H1 (cell line): ENCODE measurements around the gene KIAA1671. TPM values are rescaled to one million over a fixed set of nuclear protein-coding genes. Genes with fewer than 3 reads are reported as not detected.

Experiments used
- CTCF ChIA-PET: fragments of 300-600 bp; sonication (Branson Sonifier 250); formaldehyde crosslinking; loops from one replicate; lab custom pipeline; 2021; ENCODE audit not compliant: partially characterized antibody; lab: Charles Lee
- POLR2A ChIA-PET: fragments of 300-600 bp; sonication (Branson Sonifier 250); formaldehyde crosslinking; loops from one replicate; lab custom pipeline; 2021; ENCODE audit warnings: inconsistent platforms; ENCODE audit not compliant: partially characterized antibody; lab: Charles Lee
- DNase-seq, 2 experiments: peaks; one replicate each; pipeline versions ENCODE4 v3.0.0 to v3.0.0-alpha.2; 2010 to 2022; ENCODE audit warnings: low spot score in 2 of 2, low read depth in 1 of 2, mixed read lengths in 1 of 2
- FAIRE-seq: peaks from 2 replicates; lab custom pipeline; 2011; peaks lifted over from hg19 to GRCh38; lab: Jason Lieb, UNC
- H2AFZ ChIP-seq: 2 replicates; pipeline ENCODE4 v1.8.1; 2012; ENCODE audit warnings: low read length, inconsistent platforms
- H2AK5ac ChIP-seq: 2 replicates; pipeline ENCODE4 v1.6.1; 2013; ENCODE audit warnings: low read depth, low read length
- H2BK120ac ChIP-seq: replicated peaks from 2 replicates; pipeline ENCODE3; 2013; ENCODE audit warnings: low read depth, low read length, inconsistent platforms
- H2BK12ac ChIP-seq: 2 replicates; pipeline ENCODE4 v1.6.1; 2013; ENCODE audit warnings: low read depth, low read length
- H2BK15ac ChIP-seq: 2 replicates; pipeline ENCODE4 v1.6.1; 2013; ENCODE audit warnings: low read length
- H2BK20ac ChIP-seq: 2 replicates; pipeline ENCODE4 v1.6.1; 2013; ENCODE audit warnings: low read length
- H2BK5ac ChIP-seq: 2 replicates; pipeline ENCODE4 v1.6.1; 2013; ENCODE audit warnings: low read depth, low read length
- H3K14ac ChIP-seq: 2 replicates; pipeline ENCODE4 v1.6.1; 2013; ENCODE audit warnings: inconsistent platforms; ENCODE audit not compliant: insufficient read length
- H3K18ac ChIP-seq: 2 replicates; pipeline ENCODE4 v1.6.1; 2013; ENCODE audit warnings: low read length; ENCODE audit errors: extremely low read depth
- H3K23ac ChIP-seq: 2 replicates; pipeline ENCODE4 v1.6.1; 2013; ENCODE audit warnings: inconsistent platforms; ENCODE audit not compliant: insufficient read length
- H3K23me2 ChIP-seq: 2 replicates; pipeline ENCODE4 v1.6.1; 2013; ENCODE audit warnings: low read depth, low read length
- H3K27ac ChIP-seq: 2 replicates; pipeline ENCODE4 v1.6.1; 2011; ENCODE audit warnings: low read depth, low read length, inconsistent platforms
- H3K27me3 ChIP-seq, 4 experiments: replicated peaks in 1 of 4; 1 replicate in 1 of 4; 2 replicates in 3 of 4; pipeline versions ENCODE4 v1.6.1 to v1.8.1; 2011 to 2013; ENCODE audit warnings: low read length in 3 of 4, mild to moderate bottlenecking in 3 of 4, inconsistent platforms in 2 of 4, mixed read lengths in 2 of 4, moderate library complexity in 1 of 4; ENCODE audit not compliant: control insufficient read depth in 3 of 4, insufficient read depth in 3 of 4; ENCODE audit errors: extremely low read depth in 1 of 4
- H3K36me3 ChIP-seq, 4 experiments: 2 replicates each; pipeline versions ENCODE4 v1.6.1 to v1.8.1; 2011 to 2013; ENCODE audit warnings: mild to moderate bottlenecking in 4 of 4, low read length in 3 of 4, moderate library complexity in 2 of 4, control low read depth in 1 of 4, inconsistent platforms in 1 of 4; ENCODE audit not compliant: insufficient read depth in 4 of 4, control insufficient read depth in 2 of 4
- H3K4ac ChIP-seq: replicated peaks from 2 replicates; pipeline ENCODE3; 2013; ENCODE audit warnings: low read length, low read depth, mixed read lengths, inconsistent platforms; ENCODE audit not compliant: insufficient read length
- H3K4me1 ChIP-seq, 4 experiments: replicated peaks in 1 of 4; 1 replicate in 1 of 4; 2 replicates in 3 of 4; pipeline versions ENCODE4 v1.6.1 to v1.8.1; 2011 to 2013; ENCODE audit warnings: low read length in 3 of 4, inconsistent platforms in 2 of 4, mixed read lengths in 1 of 4; ENCODE audit not compliant: insufficient read depth in 4 of 4, control insufficient read depth in 3 of 4
- H3K4me2 ChIP-seq, 2 experiments: 2 replicates each; pipeline versions ENCODE4 v1.6.1 to v1.8.1; 2011 to 2013; ENCODE audit warnings: low read depth in 2 of 2, low read length in 2 of 2, control low read depth in 1 of 2, inconsistent platforms in 1 of 2, mild to moderate bottlenecking in 1 of 2; ENCODE audit not compliant: insufficient read depth in 1 of 2
- H3K4me3 ChIP-seq, 4 experiments: fragments of 200-600, 300-600 bp in 1 of 4; sonication (generic), shearing (Covaris generic), sonication (Bioruptor Twin) in 1 of 4; 2 replicates each; pipeline versions ENCODE4 v1.5.1 to v1.8.1; 2011 to 2016; ENCODE audit warnings: low read length in 4 of 4, low read depth in 3 of 4, control low read depth in 2 of 4, inconsistent platforms in 2 of 4, mild to moderate bottlenecking in 2 of 4, mixed read lengths in 1 of 4, moderate library complexity in 1 of 4; ENCODE audit not compliant: insufficient read depth in 2 of 4; ENCODE audit errors: extremely low read depth in 1 of 4
- H3K56ac ChIP-seq: replicated peaks from 2 replicates; pipeline ENCODE3; 2013; ENCODE audit warnings: low read depth, mild to moderate bottlenecking, mixed read lengths, low read length, inconsistent platforms; ENCODE audit not compliant: insufficient read length
- H3K79me1 ChIP-seq: 2 replicates; pipeline ENCODE4 v1.6.1; 2013; ENCODE audit warnings: low read depth, low read length, control low read depth
- H3K79me2 ChIP-seq, 2 experiments: 2 replicates each; pipeline versions ENCODE4 v1.6.1 to v1.8.1; 2012 to 2013; ENCODE audit warnings: low read length in 2 of 2, mild to moderate bottlenecking in 2 of 2, inconsistent platforms in 1 of 2; ENCODE audit not compliant: insufficient read depth in 2 of 2, control insufficient read depth in 1 of 2
- H3K9ac ChIP-seq, 4 experiments: replicated peaks in 1 of 4; 1 replicate in 1 of 4; 2 replicates in 3 of 4; pipeline versions ENCODE4 v1.6.1 to v1.8.1; 2011 to 2013; ENCODE audit warnings: low read depth in 3 of 4, low read length in 3 of 4, control low read depth in 2 of 4, mild to moderate bottlenecking in 2 of 4, moderate library complexity in 2 of 4, inconsistent platforms in 1 of 4; ENCODE audit errors: extremely low read depth in 1 of 4
- H3K9me3 ChIP-seq, 2 experiments: 2 replicates each; pipeline versions ENCODE4 v1.6.1 to v1.8.1; 2012 to 2013; ENCODE audit warnings: mild to moderate bottlenecking in 2 of 2, moderate library complexity in 2 of 2, control low read depth in 1 of 2, inconsistent platforms in 1 of 2, low read depth in 1 of 2, low read length in 1 of 2, mixed read lengths in 1 of 2; ENCODE audit not compliant: insufficient read depth in 2 of 2
- H4K20me1 ChIP-seq, 2 experiments: replicated peaks in 1 of 2; 2 replicates each; pipeline versions ENCODE3 to v1.8.1; 2011 to 2013; ENCODE audit warnings: inconsistent platforms in 2 of 2, low read length in 2 of 2, mild to moderate bottlenecking in 1 of 2; ENCODE audit not compliant: insufficient read depth in 2 of 2, control insufficient read depth in 1 of 2
- H4K5ac ChIP-seq: 2 replicates; pipeline ENCODE4 v1.6.1; 2013; ENCODE audit warnings: low read length, low read depth, mixed read lengths, inconsistent platforms; ENCODE audit not compliant: insufficient read length
- H4K8ac ChIP-seq: 2 replicates; pipeline ENCODE4 v1.8.0; 2013; ENCODE audit warnings: mild to moderate bottlenecking, moderate library complexity, low read length, inconsistent platforms; ENCODE audit not compliant: insufficient read depth; ENCODE audit errors: extremely low read depth
- H4K91ac ChIP-seq: replicated peaks from 2 replicates; pipeline ENCODE3; 2013; ENCODE audit warnings: low read length, mixed read lengths, inconsistent platforms; ENCODE audit not compliant: insufficient read length
- BCL11A ChIP-seq, 2 experiments: IDR thresholded peaks; one replicate each; pipeline ENCODE4 v1.6.1; 2011; ENCODE audit warnings: low read depth in 2 of 2, low read length in 2 of 2, mild to moderate bottlenecking in 2 of 2
- CHD2 ChIP-seq: IDR thresholded peaks from 2 replicates; pipeline ENCODE4 v1.6.1; 2012; ENCODE audit warnings: low read length, improper control_type of control experiment
- GABPA ChIP-seq: IDR thresholded peaks from 2 replicates; pipeline ENCODE4 v1.6.1; 2011; ENCODE audit warnings: mild to moderate bottlenecking, low read length, moderate library complexity, borderline replicate concordance; ENCODE audit not compliant: insufficient read depth
- PHF8 ChIP-seq: fragments of 200-600 bp; sonication (generic); conservative IDR thresholded peaks from 2 replicates; pipeline ENCODE4 v1.7.1; 2012; ENCODE audit warnings: low read depth, mild to moderate bottlenecking, inconsistent platforms, low read length, moderate library complexity
- RXRA ChIP-seq: IDR thresholded peaks from 2 replicates; pipeline ENCODE4 v1.6.1; 2011; ENCODE audit warnings: low read depth, mild to moderate bottlenecking, low read length, moderate library complexity; ENCODE audit not compliant: insufficient read depth
- SIN3A ChIP-seq, 2 experiments: IDR thresholded peaks in 1 of 2; conservative IDR thresholded peaks in 1 of 2; 2 replicates each; pipeline ENCODE4 v1.6.1; 2011 to 2012; ENCODE audit warnings: low read length in 2 of 2, improper control_type of control experiment in 1 of 2, low read depth in 1 of 2, mild to moderate bottlenecking in 1 of 2
- WGBS, 2 experiments: shearing (Covaris generic) in 1 of 2; methylation state at CpG; one replicate each; pipeline versions ENCODE4 v1.1.6 to v1.1.7; 2013 to 2015; ENCODE audit warnings: low lambda C conversion rate in 2 of 2, mixed read lengths in 2 of 2, inconsistent platforms in 1 of 2, low coverage in 1 of 2, missing lambda C conversion rate in 1 of 2; ENCODE audit not compliant: insufficient replicate concordance in 2 of 2, insufficient coverage in 1 of 2, insufficient read length in 1 of 2; ENCODE audit errors: extremely low coverage in 1 of 2, missing lambda C conversion rate in 1 of 2; 5-methylcytosine and 5-hydroxymethylcytosine counted together
- polyA plus RNA-seq, 7 experiments: library from polyadenylated mRNA; depleted of rRNA in 3 of 7; stranded (reverse) in 5 of 7; unstranded in 2 of 7; fragments of >200 nt in 5 of 7; fragments of 200-250 nt in 2 of 7; gene quantifications; 1 replicate in 5 of 7; 2 replicates in 1 of 7; 4 replicates in 1 of 7; pipeline versions ENCODE4 v1.2.1 to v1.2.3, GENCODE V29; 2011 to 2013; ENCODE audit warnings: missing spikeins in 2 of 7, mixed read lengths in 2 of 7
- total RNA-seq: library from RNA; stranded (reverse); fragmentation: NEBNext Ultra II Directional; extraction: Animal tissue kit (Norgen Biotek cat#: 25700); gene quantifications from 2 replicates; pipeline ENCODE4 v1.2.1, GENCODE V29; 2021

Gene KIAA1671
- total and polyA plus RNA-seq, 2 of the 8 experiments (the other 6 are each of a cell fraction or from before 2014, with no cell fraction given) = 6.4 to 23.9 TPM

DNA sequence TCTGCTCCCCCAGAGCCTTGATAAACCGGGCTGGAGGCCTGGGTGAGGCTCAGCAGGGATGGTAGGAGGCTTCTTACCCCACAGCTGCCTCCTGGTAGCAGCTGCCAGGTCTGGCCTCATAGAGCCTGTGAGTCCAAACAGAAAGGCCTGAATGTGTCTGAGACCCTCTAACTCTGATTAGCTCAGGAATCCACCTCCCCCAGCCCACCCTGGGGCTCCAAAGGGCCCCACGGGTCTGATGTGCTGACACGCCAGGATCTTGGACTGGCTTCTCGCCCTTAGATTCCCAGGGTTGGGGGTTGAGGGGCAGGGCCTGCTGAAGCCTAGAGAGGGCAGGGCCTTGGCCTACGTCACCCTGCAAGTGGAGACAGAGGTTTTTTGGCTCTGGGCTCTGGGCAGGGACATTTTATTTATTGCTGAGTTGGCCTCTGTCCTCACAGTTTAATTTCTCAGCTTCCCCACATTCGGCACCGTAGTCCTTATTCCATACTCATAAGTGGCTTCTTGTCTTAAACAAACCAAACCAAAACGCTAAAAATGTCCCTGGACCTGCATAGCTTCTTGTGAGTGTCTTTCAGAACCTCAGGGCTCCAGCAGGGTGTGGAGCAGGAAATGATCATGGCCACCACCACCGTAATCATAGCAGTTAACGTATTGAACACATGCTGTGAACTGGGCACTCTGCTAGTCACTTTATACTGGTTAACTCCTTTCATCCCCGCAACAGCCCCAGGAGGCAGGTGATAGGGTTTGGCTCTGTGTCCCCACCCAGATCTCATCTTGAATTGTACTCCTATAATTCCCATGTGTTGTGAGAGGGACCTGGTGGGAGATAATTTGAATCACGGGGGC is 25.1 kb downstream of the KIAA1671 start:
- H2AK5ac ChIP-seq = no peak overlapping the region
- no peak overlapping the region for H4K8ac ChIP-seq
- H2BK20ac ChIP-seq = no peak overlapping the region
- ChIA-PET POLR2A (interaction anchor here (1.1 kb wide), 1 partner anchor 25 kb away, joined by 3 read pairs; the partner anchor contains the start of gene KIAA1671), CTCF (interaction anchor here (1.4 kb wide), 1 partner anchor 128 kb away, joined by 3 read pairs; no protein-coding TSS in a partner anchor)
- H3K36me3 ChIP-seq = no peaks in the 10 kb centered on the region
- no peak overlapping the region for H3K27ac ChIP-seq
- DNase-seq = peak in 1 of 2 experiments; percentile 57
- no peak overlapping the region for H2BK120ac ChIP-seq
- no peak overlapping the region for H4K91ac ChIP-seq
- H3K79me2 ChIP-seq = peaks cover 0 to 14% of the 10 kb centered on the region in 2 experiments; a peak in 2 of 4 replicates
- WGBS, 2 experiments = 89% methylated on average over 12 of the region's 12 CpGs; no CpG with 5 or more reads in 1 of the 2 experiments
- H3K56ac ChIP-seq = no peak overlapping the region
- no peak overlapping the region for H3K4me3 ChIP-seq
- H3K23me2 ChIP-seq = no peaks in the 10 kb centered on the region
- no peaks in the 10 kb centered on the region for H3K27me3 ChIP-seq
- no peak for TF ChIP-seq SIN3A (conservative IDR thresholded peaks at IDR 0.05 in 1 of 2, IDR thresholded peaks at IDR 0.05 in 1 of 2; ENCODE audit: low read depth in 1 of 2, low read length in 2 of 2)
- no peak for TF ChIP-seq RXRA
- TF ChIP-seq PHF8 = no peak
- TF ChIP-seq GABPA = no peak
- TF ChIP-seq CHD2 = no peak
- no peak for TF ChIP-seq BCL11A (IDR thresholded peaks at IDR 0.05; ENCODE audit: low read depth in 2 of 2, low read length in 2 of 2)
- TF ChIP-seq, all 59 proteins: peak for 0
- Histone ChIP-seq H3K4ac (no peak overlapping the region), H2BK5ac (peak overlapping the region; percentile 66), H3K23ac (no peak overlapping the region), H4K5ac (no peak overlapping the region), H3K14ac (no peak overlapping the region), H3K79me1 (peaks cover 7% of the 10 kb centered on the region), H3K9ac (no peak overlapping the region), H2BK15ac (0 out of 2 replicates have a peak overlapping the region, but pooled peaks have one; percentile 46), H3K4me2 (no peak overlapping the region), H3K4me1 (peaks cover 3 to 22% (median 15%) of the 10 kb centered on the region in 4 experiments), H2AFZ (no peak overlapping the region), H3K9me3 (no peaks in the 10 kb centered on the region), H4K20me1 (peaks cover 0 to 2% of the 10 kb centered on the region in 2 experiments), H2BK12ac (0 out of 2 replicates have a peak overlapping the region, but pooled peaks have one; percentile 60), H3K18ac (peak overlapping the region; percentile 48; the same call in 1 of the 2 replicates)
- FAIRE-seq = no peak
